Neural cell (in vitro differentiated cells): Measurements from ENCODE around the gene OGT. TPM values are rescaled to one million over a fixed set of nuclear protein-coding genes. Genes with fewer than 3 reads are reported as not detected.

Source experiments
- H2AFZ ChIP-seq: fragments of 200-600, 300-800 bp; sonication (generic), shearing (Covaris generic); 2 replicates; pipeline ENCODE4 v1.6.0; 2014; ENCODE audit warnings: low read depth, mild to moderate bottlenecking, antibody characterized with exemption, low read length, moderate library complexity
- H3F3A ChIP-seq: fragments of 200-600 bp; shearing (Covaris generic); 2 replicates; pipeline ENCODE4 v1.6.1; 2016; ENCODE audit warnings: mild to moderate bottlenecking, moderate library complexity, mixed read lengths, antibody characterized with exemption, low read length; ENCODE audit not compliant: insufficient read depth, poor library complexity, severe bottlenecking
- H3K27ac ChIP-seq: fragments of 200-600, 300-800 bp; sonication (generic), shearing (Covaris generic); 2 replicates; pipeline ENCODE4 v1.5.1; 2014; ENCODE audit warnings: mild to moderate bottlenecking, low read length, moderate library complexity
- H3K27me3 ChIP-seq: fragments of 300-800, 200-600 bp; sonication (generic), shearing (Covaris generic); 2 replicates; pipeline ENCODE4 v1.6.0; 2014; ENCODE audit warnings: mild to moderate bottlenecking, low read depth, low read length, moderate library complexity; ENCODE audit not compliant: insufficient read depth
- H3K36me3 ChIP-seq: fragments of 300-800, 200-600 bp; sonication (generic), shearing (Covaris generic); 2 replicates; pipeline ENCODE4 v1.5.1; 2014; ENCODE audit warnings: mild to moderate bottlenecking, antibody characterized with exemption, low read length, moderate library complexity; ENCODE audit not compliant: insufficient read depth
- H3K4me2 ChIP-seq: fragments of 300-800, 200-600 bp; sonication (generic), shearing (Covaris generic); 2 replicates; pipeline ENCODE4 v1.6.0; 2014; ENCODE audit warnings: mild to moderate bottlenecking, low read length
- H3K4me3 ChIP-seq: fragments of 300-800, 200-600 bp; sonication (generic), shearing (Covaris generic); 2 replicates; pipeline ENCODE4 v1.5.1; 2014; ENCODE audit warnings: mild to moderate bottlenecking, low read length, moderate library complexity
- H3K79me2 ChIP-seq: fragments of 200-600 bp; shearing (Covaris generic); replicated peaks from 2 replicates; pipeline ENCODE4 v1.6.0; 2014; ENCODE audit warnings: mild to moderate bottlenecking, low read length, moderate library complexity; ENCODE audit not compliant: insufficient read depth
- H3K9ac ChIP-seq: fragments of 300-800, 200-600 bp; sonication (generic), shearing (Covaris generic); 2 replicates; pipeline ENCODE4 v1.6.1; 2016; ENCODE audit warnings: mild to moderate bottlenecking, low read length, mixed read lengths
- H3K9me2 ChIP-seq: fragments of 200-600 bp; shearing (Covaris generic); 2 replicates; pipeline ENCODE4 v1.6.1; 2016; ENCODE audit warnings: mild to moderate bottlenecking, low read length, mixed read lengths; ENCODE audit not compliant: insufficient read depth
- H3K9me3 ChIP-seq: fragments of 200-600, 300-800 bp; sonication (generic), shearing (Covaris generic); 2 replicates; pipeline ENCODE4 v1.6.1; 2016; ENCODE audit warnings: mild to moderate bottlenecking, mixed run types, low read length, moderate library complexity, mixed read lengths
- H4K20me1 ChIP-seq: fragments of 200-600 bp; shearing (Covaris generic); 2 replicates; pipeline ENCODE4 v1.6.1; 2016; ENCODE audit warnings: mild to moderate bottlenecking, mixed run types; ENCODE audit not compliant: insufficient read depth
- EP300 ChIP-seq: fragments of 450-650 bp; conservative IDR thresholded peaks from 2 replicates; pipeline ENCODE4 v1.6.1; 2014; ENCODE audit warnings: antibody characterized with exemption, mild to moderate bottlenecking, moderate library complexity; ENCODE audit not compliant: poor library complexity, severe bottlenecking
- EZH2 ChIP-seq: fragments of 200-600, 300-800 bp; shearing (Covaris generic), sonication (generic); IDR thresholded peaks from 2 replicates; pipeline ENCODE4 v1.6.1; 2014; ENCODE audit warnings: antibody characterized with exemption, low read length, borderline replicate concordance, mild to moderate bottlenecking; ENCODE audit not compliant: insufficient read depth, poor library complexity, severe bottlenecking
- MXI1 ChIP-seq: fragments of 450-650 bp; conservative IDR thresholded peaks from 2 replicates; pipeline ENCODE4 v1.6.1; 2014; ENCODE audit warnings: antibody characterized with exemption, mild to moderate bottlenecking; ENCODE audit not compliant: poor library complexity, severe bottlenecking
- POLR2AphosphoS5 ChIP-seq: IDR thresholded peaks from 2 replicates; pipeline ENCODE4 v1.6.1; 2012
- RAD21 ChIP-seq: fragments of 450-650 bp; conservative IDR thresholded peaks from 2 replicates; pipeline ENCODE4 v1.6.1; 2014; ENCODE audit warnings: antibody characterized with exemption, mild to moderate bottlenecking, moderate library complexity
- SMC3 ChIP-seq: fragments of 450-650 bp; conservative IDR thresholded peaks from 2 replicates; pipeline ENCODE4 v1.6.1; 2014; ENCODE audit warnings: antibody characterized with exemption, mild to moderate bottlenecking, moderate library complexity; ENCODE audit not compliant: poor library complexity
- TAF1 ChIP-seq: IDR thresholded peaks from 2 replicates; pipeline ENCODE4 v1.6.1; 2012; ENCODE audit warnings: low read depth
- polyA plus RNA-seq: library from polyadenylated mRNA; depleted of rRNA; stranded (reverse); fragments of >200 nt; gene quantifications from 2 replicates; pipeline ENCODE4 v1.2.3, GENCODE V29; 2014
- TF ChIP-seq, protein P1 (sequence below): fragments of 450-650 bp; IDR thresholded peaks from 2 replicates; pipeline ENCODE4 v1.5.1; 2014; ENCODE audit warnings: antibody characterized with exemption, mild to moderate bottlenecking, moderate library complexity; ENCODE audit not compliant: poor library complexity, severe bottlenecking
- TF ChIP-seq, protein P2 (sequence below): IDR thresholded peaks from 2 replicates; pipeline ENCODE4 v1.6.1; 2012; ENCODE audit warnings: borderline replicate concordance

Gene OGT
- polyA plus RNA-seq, 1 donor from 2014 or later = 340 TPM

GRCh38 chrX:71532078-71532752 lies 689 bp upstream of the OGT start:
- Histone ChIP-seq H3K27ac (peak overlapping the region; percentile 45), H3K4me2 (peak overlapping the region; percentile 59), H2AFZ (peak overlapping the region; percentile 33), H3K9me3 (no peaks in the 10 kb centered on the region), H3K36me3 (no peaks in the 10 kb centered on the region), H4K20me1 (no peaks in the 10 kb centered on the region), H3K79me2 (peaks cover 37% of the 10 kb centered on the region), H3K27me3 (no peaks in the 10 kb centered on the region), H3F3A (no peaks in the 10 kb centered on the region), H3K9me2 (no peaks in the 10 kb centered on the region), H3K9ac (peak overlapping the region; percentile 31), H3K4me3 (peak overlapping the region; percentile 87)
- TF ChIP-seq, protein P1, sequence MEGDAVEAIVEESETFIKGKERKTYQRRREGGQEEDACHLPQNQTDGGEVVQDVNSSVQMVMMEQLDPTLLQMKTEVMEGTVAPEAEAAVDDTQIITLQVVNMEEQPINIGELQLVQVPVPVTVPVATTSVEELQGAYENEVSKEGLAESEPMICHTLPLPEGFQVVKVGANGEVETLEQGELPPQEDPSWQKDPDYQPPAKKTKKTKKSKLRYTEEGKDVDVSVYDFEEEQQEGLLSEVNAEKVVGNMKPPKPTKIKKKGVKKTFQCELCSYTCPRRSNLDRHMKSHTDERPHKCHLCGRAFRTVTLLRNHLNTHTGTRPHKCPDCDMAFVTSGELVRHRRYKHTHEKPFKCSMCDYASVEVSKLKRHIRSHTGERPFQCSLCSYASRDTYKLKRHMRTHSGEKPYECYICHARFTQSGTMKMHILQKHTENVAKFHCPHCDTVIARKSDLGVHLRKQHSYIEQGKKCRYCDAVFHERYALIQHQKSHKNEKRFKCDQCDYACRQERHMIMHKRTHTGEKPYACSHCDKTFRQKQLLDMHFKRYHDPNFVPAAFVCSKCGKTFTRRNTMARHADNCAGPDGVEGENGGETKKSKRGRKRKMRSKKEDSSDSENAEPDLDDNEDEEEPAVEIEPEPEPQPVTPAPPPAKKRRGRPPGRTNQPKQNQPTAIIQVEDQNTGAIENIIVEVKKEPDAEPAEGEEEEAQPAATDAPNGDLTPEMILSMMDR = no peak
- TF ChIP-seq EZH2 (no peak), EP300 (no peak), RAD21 (no peak), SMC3 (no peak), POLR2AphosphoS5 (no peak), TAF1 (no peak), MXI1 (no peak)
- TF ChIP-seq, protein P2, sequence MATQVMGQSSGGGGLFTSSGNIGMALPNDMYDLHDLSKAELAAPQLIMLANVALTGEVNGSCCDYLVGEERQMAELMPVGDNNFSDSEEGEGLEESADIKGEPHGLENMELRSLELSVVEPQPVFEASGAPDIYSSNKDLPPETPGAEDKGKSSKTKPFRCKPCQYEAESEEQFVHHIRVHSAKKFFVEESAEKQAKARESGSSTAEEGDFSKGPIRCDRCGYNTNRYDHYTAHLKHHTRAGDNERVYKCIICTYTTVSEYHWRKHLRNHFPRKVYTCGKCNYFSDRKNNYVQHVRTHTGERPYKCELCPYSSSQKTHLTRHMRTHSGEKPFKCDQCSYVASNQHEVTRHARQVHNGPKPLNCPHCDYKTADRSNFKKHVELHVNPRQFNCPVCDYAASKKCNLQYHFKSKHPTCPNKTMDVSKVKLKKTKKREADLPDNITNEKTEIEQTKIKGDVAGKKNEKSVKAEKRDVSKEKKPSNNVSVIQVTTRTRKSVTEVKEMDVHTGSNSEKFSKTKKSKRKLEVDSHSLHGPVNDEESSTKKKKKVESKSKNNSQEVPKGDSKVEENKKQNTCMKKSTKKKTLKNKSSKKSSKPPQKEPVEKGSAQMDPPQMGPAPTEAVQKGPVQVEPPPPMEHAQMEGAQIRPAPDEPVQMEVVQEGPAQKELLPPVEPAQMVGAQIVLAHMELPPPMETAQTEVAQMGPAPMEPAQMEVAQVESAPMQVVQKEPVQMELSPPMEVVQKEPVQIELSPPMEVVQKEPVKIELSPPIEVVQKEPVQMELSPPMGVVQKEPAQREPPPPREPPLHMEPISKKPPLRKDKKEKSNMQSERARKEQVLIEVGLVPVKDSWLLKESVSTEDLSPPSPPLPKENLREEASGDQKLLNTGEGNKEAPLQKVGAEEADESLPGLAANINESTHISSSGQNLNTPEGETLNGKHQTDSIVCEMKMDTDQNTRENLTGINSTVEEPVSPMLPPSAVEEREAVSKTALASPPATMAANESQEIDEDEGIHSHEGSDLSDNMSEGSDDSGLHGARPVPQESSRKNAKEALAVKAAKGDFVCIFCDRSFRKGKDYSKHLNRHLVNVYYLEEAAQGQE = no peak

- peak overlapping the region; percentile 87 for H3K4me3 ChIP-seq
- H3K36me3 ChIP-seq = no peaks in the 10 kb centered on the region
- peaks cover 48% of the 10 kb centered on the region for H3K79me2 ChIP-seq
- peak overlapping the region; percentile 89 for H3K9ac ChIP-seq
- no peaks in the 10 kb centered on the region for H3K9me3 ChIP-seq
- no peak overlapping the region for H3K4me2 ChIP-seq
- H3K9me2 ChIP-seq = no peaks in the 10 kb centered on the region
- no peaks in the 10 kb centered on the region for H3F3A ChIP-seq
- no peaks in the 10 kb centered on the region for H3K27me3 ChIP-seq
- peak overlapping the region; percentile 86 for H3K27ac ChIP-seq
- H4K20me1 ChIP-seq = no peaks in the 10 kb centered on the region
- H2AFZ ChIP-seq = peak overlapping the region; percentile 33
- no peak for TF ChIP-seq POLR2AphosphoS5
- no peak for TF ChIP-seq SMC3
- no peak for TF ChIP-seq MXI1
- no peak for TF ChIP-seq RAD21
- TF ChIP-seq, protein P2 = no peak
- no peak for TF ChIP-seq TAF1
- no peak for TF ChIP-seq EZH2
- TF ChIP-seq EP300 = no peak
- TF ChIP-seq, protein P1 = no peak
Observed at GRCh38 chrX:71533516-71533850, 579 bp downstream of the OGT start.
